Activated T-helper 17 cell treated with anti-CD3 and anti-CD28 coated beads, Interleukin-2, amount 50 U/mL, for 72 hours (primary cell): ENCODE data around the gene NGEF. TPM values are rescaled to one million over a fixed set of nuclear protein-coding genes. Genes with fewer than 3 reads are reported as not detected.

Experiments used
- ATAC-seq: fragments of 150-1000 bp; cut with Tn5 transposase; replicated peaks from 2 replicates; pipeline ENCODE4 v1.10.0; 2021; ENCODE audit warnings: mild to moderate bottlenecking, moderate library complexity
- H3K27ac Mint-ChIP-seq: one replicate; pipeline ENCODE4 v1.8.0; 2022; ENCODE audit warnings: mixed read lengths
- H3K27me3 Mint-ChIP-seq: one replicate; pipeline ENCODE4 v1.8.0; 2022; ENCODE audit warnings: mixed read lengths
- H3K36me3 Mint-ChIP-seq: one replicate; pipeline ENCODE4 v1.8.0; 2022; ENCODE audit warnings: low read depth, mild to moderate bottlenecking, mixed read lengths
- H3K4me1 Mint-ChIP-seq: one replicate; pipeline ENCODE4 v1.8.0; 2022; ENCODE audit warnings: mixed read lengths
- H3K4me3 Mint-ChIP-seq: one replicate; pipeline ENCODE4 v1.8.0; 2022; ENCODE audit warnings: mild to moderate bottlenecking, mixed read lengths
- H3K9me3 Mint-ChIP-seq: one replicate; pipeline ENCODE4 v1.8.0; 2022; ENCODE audit warnings: mixed read lengths
- total RNA-seq, 2 donors: library from RNA; stranded (reverse); gene quantifications; one replicate each; pipeline ENCODE4 v1.2.3, GENCODE V29; 2022

The NGEF gene
- total RNA-seq, 2 donors from 2014 or later: 1.0 TPM; not detected in 1

DNA sequence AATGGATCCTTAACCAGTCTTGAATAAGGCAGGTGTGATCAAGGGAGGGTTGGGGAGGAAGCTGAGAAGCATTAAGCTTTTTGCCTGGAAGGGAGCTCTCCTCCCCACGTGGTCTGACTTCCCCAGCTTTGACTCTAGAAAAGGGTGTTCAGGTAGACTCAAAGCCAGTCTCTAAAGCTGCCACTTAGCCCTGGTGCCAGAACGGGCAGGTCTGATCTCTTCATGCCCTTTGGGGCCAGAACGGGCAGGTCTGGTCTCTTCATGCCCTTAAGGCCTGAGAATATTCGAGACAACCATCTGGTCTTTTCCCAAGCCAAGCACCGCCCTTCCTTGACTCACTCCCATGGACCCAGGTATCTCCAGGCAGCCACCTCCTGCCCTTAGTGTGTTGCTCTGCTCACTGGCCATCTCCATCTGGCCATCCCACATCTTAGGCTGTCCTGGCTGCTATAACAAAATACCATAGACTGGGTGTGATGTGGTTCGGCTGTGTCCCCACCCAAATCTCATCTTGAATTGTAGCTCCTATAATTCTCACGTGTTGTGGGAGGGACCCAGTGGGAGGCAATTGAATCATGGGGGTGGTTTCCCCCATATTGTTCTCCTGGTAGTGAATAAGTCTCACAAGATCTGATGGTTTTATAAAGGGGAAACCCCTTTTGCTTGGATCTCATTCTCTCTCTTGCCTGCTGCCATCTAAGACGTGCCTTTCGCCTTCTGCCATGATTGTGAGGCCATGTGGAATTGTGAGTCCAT, 83.6 kb downstream of the NGEF start:
- Mint-ChIP-seq H3K27me3 (peaks cover 48% of the 10 kb centered on the region), H3K36me3 (peaks cover 14% of the 10 kb centered on the region), H3K4me3 (peak overlapping the region; percentile 59), H3K9me3 (no peaks in the 10 kb centered on the region), H3K4me1 (peaks cover 5% of the 10 kb centered on the region), H3K27ac (no peak overlapping the region)
- peak; percentile 49 for ATAC-seq

DNA sequence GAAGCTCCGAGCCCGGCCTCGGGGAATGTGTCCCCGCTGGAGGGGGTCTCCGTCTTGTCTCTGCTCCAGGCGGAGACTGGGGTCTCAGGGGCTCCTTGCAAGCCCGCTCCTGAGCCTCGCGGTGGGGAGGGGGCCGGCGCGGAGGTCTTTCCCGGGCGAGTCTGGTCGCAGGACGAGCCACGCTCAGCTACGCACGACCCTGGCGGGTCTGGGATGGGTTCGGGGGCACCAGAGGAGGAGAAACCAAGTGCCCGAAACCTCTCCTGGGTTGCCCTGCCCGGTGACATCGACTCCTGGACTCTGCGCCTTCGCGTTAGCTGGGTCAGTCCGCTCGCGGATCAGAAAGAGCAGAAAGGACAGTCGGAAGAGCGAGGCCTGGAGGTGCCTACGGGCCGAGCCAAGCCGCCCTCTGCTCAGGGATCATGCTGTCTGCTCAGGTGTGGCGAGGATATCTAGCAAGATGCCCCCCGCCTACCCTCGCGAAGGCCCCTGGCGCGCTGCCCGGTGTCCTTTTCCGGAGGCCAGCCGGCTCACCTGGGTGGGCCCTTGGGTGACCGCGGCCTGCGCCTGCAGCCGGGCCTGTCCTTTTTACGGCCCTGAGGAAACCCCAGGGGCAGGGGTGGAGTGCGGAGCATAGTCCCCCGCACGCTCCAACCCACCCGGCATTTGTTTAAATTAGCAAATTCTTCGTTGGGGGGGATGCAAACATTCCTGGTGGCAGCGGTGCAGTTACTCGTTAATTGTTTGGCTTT, 84.3 kb downstream of the NGEF start:
- Mint-ChIP-seq H3K4me1 (peaks cover 5% of the 10 kb centered on the region), H3K9me3 (no peaks in the 10 kb centered on the region), H3K36me3 (peaks cover 14% of the 10 kb centered on the region), H3K4me3 (peak overlapping the region; percentile 59), H3K27me3 (peaks cover 47% of the 10 kb centered on the region), H3K27ac (no peak overlapping the region)
- no peak for ATAC-seq

DNA sequence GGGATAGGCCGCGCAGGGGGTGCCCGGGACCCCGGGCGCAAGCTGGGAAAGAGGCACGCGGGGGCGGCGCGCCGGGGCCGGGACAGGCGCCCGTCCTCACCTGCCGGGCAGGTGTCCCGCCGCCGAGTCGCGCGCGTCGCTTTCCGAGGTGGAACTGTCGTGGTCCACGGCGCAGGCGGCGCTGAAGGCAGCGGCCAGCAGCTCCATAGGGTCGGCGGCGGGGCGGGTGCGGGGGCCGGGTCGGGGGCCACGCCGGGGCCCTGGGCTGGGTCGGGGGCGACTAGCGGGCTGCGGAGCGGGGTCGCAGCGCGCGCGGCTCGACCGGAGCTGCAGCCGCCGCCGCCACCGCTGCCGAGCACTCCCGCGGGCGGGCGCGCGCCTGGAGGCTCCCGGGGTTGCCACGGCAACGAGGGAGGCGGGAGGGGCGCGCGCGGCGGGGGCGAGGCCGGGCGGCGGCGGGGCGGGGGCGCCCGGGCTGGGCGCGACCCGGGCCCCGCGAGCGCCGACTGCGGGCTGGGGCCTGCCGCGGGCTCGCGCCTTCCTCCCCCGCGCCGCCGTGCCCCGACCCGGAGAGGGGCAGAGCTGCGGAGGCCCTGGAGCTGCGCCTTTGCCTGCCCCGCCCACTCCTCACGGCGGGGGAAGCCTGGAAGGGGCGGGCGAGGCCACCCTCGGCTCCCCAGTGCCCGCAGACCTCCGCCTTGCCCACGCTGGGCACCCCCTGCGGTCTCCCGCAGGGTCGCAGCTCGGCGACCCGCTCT, 85.1 kb downstream of the NGEF start:
- Mint-ChIP-seq H3K4me3 (no peak overlapping the region), H3K4me1 (peaks cover 5% of the 10 kb centered on the region), H3K9me3 (no peaks in the 10 kb centered on the region), H3K27ac (no peak overlapping the region), H3K27me3 (peaks cover 45% of the 10 kb centered on the region), H3K36me3 (peaks cover 14% of the 10 kb centered on the region)
- ATAC-seq: no peak

DNA sequence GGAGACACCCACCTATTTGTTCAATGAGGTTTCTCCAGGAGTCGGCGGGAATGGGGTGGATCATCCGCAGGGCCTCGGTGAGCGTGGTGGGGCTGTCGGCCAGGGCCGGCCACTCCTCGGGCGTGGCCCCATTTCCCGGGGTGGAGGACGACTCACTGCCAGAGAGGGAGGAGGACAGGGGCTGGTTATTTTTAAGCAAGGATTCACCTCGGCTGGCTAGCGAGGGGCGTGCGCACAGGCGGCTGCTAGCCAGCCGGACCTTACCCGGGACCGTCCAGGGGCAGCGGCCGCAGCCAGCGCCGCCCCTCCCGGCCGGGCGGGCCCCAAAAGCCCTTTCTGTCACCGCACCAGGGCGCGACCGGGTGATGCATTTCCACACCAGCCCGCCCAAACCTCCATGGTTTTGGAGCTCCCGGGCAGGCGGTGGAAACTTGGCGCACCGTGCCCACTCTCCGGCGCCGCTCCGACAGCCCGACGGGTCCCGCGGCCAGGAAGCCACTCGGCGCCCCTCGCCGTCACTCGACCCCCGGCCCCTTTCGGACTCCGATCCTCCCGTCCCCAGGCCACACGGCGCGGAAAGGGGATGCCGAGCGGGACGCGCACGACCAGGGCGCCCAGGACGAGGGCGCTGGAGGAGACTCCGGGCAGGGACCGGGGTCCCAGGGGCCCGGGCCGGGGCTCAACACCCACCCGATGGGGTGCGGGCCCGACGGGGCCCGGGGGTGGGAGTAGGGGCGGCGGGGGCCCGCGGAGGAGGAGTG, 85.8 kb downstream of the NGEF start:
- H3K36me3 Mint-ChIP-seq: peaks cover 14% of the 10 kb centered on the region
- H3K27me3 Mint-ChIP-seq: peaks cover 43% of the 10 kb centered on the region
- peaks cover 5% of the 10 kb centered on the region for H3K4me1 Mint-ChIP-seq
- no peaks in the 10 kb centered on the region for H3K9me3 Mint-ChIP-seq
- H3K4me3 Mint-ChIP-seq: peak overlapping the region; percentile 54
- ATAC-seq: peak; percentile 40
- no peak overlapping the region for H3K27ac Mint-ChIP-seq

DNA sequence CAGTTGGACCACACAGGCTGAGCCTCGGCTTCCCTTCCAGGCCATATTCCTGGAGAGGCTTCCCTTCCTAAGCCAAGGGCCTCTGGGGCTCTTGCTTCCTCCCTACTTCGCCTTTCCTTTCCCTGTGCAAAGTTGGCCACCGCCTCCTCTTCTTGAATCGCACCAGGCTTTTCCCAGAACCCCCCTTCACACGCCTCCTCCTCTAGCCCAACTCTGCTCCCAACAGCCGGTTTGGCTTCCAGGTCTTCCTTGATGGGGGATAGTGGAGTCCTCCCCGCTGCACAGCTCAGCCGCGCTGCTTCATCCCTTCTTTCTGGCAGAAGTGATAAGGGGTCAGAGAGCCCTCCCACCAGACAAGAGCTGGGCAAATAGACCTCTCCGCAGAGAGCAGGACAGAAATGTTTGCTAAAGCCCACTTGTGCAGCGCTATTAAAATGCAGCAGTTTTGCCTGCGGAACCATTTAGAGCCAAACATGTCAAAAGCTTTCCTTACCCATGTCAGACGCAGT, 86.6 kb downstream of the NGEF start:
- no peak for ATAC-seq
- Mint-ChIP-seq H3K4me1 (peaks cover 5% of the 10 kb centered on the region), H3K27ac (no peak overlapping the region), H3K9me3 (no peaks in the 10 kb centered on the region), H3K27me3 (peaks cover 44% of the 10 kb centered on the region), H3K4me3 (peak overlapping the region; percentile 54), H3K36me3 (peaks cover 14% of the 10 kb centered on the region)

DNA sequence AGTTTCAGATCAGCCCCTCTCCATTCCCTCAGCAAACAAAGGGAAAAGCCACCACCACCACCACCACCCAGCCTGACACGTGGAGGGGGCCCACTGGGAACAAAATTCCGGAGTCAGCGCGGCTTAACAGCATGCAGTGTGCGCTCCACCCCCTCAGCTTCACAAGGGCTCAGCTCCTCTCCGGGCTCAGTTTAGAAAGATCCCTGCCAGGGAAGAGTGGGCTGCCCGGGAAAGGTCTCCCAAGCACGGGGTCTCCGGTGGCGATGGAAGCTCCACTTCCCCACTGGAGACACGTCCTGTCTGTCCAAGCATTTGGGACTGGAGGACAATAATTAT, 87.3 kb downstream of the NGEF start:
- H3K4me1 Mint-ChIP-seq: peaks cover 5% of the 10 kb centered on the region
- H3K9me3 Mint-ChIP-seq: no peaks in the 10 kb centered on the region
- H3K36me3 Mint-ChIP-seq: peaks cover 14% of the 10 kb centered on the region
- peaks cover 37% of the 10 kb centered on the region for H3K27me3 Mint-ChIP-seq
- H3K4me3 Mint-ChIP-seq: no peak overlapping the region
- no peak overlapping the region for H3K27ac Mint-ChIP-seq
- no peak for ATAC-seq

DNA sequence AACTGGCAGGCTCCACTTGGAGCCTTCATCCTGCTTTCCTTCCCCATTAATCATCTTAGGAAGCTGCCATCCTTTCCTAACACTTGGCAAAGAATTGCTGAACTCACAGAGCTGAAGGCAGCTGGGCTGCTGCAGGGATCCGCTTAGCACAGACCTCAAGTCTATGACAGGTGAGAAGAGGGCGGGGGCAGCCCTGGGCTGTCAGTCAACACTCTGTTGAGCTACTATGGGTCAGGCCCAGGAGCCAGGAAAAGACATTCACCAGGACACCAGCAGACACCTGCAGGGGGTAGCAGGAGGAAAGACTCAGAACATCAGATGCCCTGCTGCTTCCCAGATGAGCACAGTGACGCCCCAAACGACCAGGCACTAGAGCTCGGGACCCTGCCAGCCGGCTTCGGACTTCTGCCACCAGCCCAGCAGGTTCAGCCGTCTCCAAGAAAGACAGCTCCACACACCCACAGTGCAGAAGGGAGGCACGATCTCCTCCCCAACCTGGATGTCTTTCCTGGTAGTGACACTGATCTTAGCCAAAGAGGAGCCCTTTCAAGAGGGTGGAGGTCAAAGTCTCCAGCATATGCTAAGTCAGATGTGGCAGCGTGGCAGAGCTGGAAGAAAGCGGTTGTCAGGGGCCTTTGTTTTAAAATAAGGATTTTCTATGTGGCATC, 87.8 kb downstream of the NGEF start:
- no peak for ATAC-seq
- H3K27me3 Mint-ChIP-seq: peaks cover 39% of the 10 kb centered on the region

DNA sequence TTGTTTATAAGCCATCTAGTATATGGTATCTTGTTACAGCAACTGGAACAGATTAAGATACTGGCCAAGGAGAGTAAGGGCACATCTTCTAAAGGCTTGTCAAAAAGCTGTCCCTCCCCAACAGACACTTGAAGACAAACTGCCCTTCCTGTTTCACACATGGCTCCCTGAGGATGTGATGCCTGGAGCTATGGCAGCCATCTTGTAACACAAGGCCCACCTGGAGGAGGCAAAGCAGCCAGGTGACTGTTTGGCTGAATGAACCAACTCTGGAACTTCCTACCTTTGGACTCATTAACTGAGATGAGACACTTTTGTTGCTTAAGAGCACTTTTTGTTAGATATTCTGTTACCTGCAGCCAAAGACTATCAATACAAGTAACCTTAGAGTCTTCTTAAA, 88.6 kb downstream of the NGEF start:
- no peaks in the 10 kb centered on the region for H3K9me3 Mint-ChIP-seq
- H3K27me3 Mint-ChIP-seq: peaks cover 37% of the 10 kb centered on the region
- no peak for ATAC-seq
- no peak overlapping the region for H3K4me3 Mint-ChIP-seq
- no peaks in the 10 kb centered on the region for H3K4me1 Mint-ChIP-seq
- peaks cover 9% of the 10 kb centered on the region for H3K36me3 Mint-ChIP-seq
- H3K27ac Mint-ChIP-seq: no peak overlapping the region

More for the DNA sequence above, 87.8 kb downstream of the NGEF start:
- no peak overlapping the region for H3K27ac Mint-ChIP-seq
- peaks cover 14% of the 10 kb centered on the region for H3K36me3 Mint-ChIP-seq
- H3K4me1 Mint-ChIP-seq: peaks cover 5% of the 10 kb centered on the region
- H3K4me3 Mint-ChIP-seq: no peak overlapping the region
- H3K9me3 Mint-ChIP-seq: no peaks in the 10 kb centered on the region

DNA sequence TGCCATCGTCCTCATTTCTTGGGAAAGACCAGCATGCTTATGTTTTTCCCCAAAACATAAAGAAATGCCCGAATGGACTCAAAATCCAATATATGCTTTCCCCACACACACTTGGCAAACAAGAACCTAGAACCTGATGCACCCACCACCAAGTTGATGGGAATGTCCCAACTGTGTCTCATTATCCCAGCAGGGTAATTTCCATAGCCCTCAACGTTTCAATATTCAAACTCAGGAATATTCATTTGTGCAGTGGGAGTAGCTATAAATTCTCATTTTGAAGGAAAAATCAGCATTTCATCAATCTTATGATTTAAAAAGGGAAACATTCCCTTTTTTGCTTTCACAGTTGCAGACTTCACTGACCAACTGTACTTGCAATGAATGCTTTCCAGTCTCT, 92.3 kb downstream of the NGEF start:
- ATAC-seq: no peak
- H3K27me3 Mint-ChIP-seq: peaks cover 37% of the 10 kb centered on the region
- H3K4me1 Mint-ChIP-seq: no peaks in the 10 kb centered on the region
- H3K36me3 Mint-ChIP-seq: no peaks in the 10 kb centered on the region
- H3K9me3 Mint-ChIP-seq: no peaks in the 10 kb centered on the region
- no peak overlapping the region for H3K27ac Mint-ChIP-seq
- no peak overlapping the region for H3K4me3 Mint-ChIP-seq

DNA sequence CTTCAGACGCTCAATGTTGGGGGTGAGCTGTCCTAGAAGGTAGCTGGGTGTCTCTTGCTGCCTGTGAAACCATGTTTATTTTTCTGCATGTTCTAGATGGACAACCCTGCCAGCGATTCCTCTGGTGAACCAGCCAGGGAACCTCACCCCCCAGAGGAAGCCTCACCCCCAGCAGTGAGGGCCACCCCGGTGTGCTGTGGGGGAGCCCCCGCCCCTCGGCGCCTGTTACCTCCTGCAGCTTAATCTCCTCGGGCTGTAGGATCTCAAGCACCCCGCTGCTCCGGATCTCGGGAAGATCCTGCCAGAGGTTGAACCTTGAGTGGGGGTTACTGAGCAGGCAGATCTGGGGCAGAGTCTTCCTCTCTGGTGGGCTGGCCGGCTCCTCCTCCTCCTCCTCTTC, 93.0 kb downstream of the NGEF start:
- ATAC-seq: no peak
- Mint-ChIP-seq H3K27ac (no peak overlapping the region), H3K4me3 (no peak overlapping the region), H3K9me3 (no peaks in the 10 kb centered on the region), H3K4me1 (no peaks in the 10 kb centered on the region), H3K27me3 (peaks cover 35% of the 10 kb centered on the region), H3K36me3 (no peaks in the 10 kb centered on the region)

DNA sequence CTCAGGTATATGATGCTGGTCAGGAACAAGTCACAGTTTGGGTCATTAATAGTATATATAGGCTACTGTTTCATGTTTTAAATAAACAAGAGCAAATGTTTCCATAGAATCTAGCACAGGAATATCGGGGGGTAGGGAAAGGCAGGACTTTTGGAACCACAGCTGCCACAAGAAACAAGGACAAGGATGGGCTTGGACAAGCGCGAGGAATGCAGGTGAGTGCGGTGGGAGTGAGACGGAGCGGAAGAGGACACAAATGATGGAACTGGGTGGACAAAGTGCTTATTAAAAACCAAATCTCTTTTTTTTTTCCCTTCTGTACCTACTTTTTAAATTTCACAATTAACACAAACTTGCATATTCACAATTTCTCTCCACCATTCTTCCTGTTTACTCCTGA, 93.9 kb downstream of the NGEF start:
- Mint-ChIP-seq H3K4me1 (no peaks in the 10 kb centered on the region), H3K9me3 (no peaks in the 10 kb centered on the region), H3K27ac (no peak overlapping the region), H3K4me3 (no peak overlapping the region), H3K27me3 (peaks cover 36% of the 10 kb centered on the region), H3K36me3 (no peaks in the 10 kb centered on the region)
- no peak for ATAC-seq

DNA sequence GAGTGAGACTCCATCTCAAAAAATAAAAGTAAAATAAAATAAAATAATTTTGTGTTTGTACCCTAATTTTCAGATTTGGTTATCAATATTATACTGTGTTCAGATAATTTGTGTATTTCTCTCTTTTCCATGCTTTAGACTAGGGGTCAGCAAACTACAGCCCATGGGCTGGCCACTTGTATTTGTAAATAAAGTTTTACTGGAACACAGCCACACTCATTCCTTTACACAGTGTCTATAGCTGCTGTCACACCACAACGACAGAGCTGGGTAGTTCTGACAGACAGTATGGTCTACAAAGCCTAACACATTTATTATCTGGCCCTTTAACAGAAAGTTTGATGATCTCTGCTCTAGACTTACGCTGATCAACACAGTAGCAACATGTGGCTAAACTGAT, 99.2 kb downstream of the NGEF start:
- H3K4me1 Mint-ChIP-seq: no peaks in the 10 kb centered on the region
- ATAC-seq: no peak
- H3K9me3 Mint-ChIP-seq: peaks cover 6% of the 10 kb centered on the region
- H3K4me3 Mint-ChIP-seq: no peak overlapping the region
- peaks cover 42% of the 10 kb centered on the region for H3K27me3 Mint-ChIP-seq
- no peaks in the 10 kb centered on the region for H3K36me3 Mint-ChIP-seq
- no peak overlapping the region for H3K27ac Mint-ChIP-seq

DNA sequence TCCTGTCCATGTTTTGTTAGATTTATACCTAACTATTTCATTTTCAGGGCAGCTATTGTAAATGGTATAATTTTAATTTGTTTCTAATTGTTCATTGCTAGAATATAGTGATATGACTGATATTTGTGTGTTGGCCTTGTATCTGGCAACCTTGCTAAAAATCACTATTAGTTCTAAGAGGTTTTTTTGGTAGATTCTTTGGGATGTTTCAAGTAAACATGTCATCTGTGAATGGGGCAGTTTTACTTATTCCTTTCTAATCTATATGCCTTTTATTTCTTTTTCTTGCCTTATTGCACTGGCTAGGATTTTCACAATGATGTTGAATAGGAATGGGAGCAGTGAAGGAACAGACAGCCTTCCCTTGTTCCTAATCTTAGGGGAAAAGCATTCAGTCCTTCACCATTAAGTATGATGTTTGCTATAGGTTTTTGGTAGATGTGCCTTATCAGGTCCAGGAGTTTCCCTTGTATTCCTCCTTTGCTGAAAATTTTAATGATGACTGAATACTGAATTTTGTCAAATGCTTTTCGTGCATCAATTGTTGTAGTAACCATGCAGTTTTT, 101.3 kb downstream of the NGEF start:
- no peak overlapping the region for H3K4me3 Mint-ChIP-seq
- peaks cover 41% of the 10 kb centered on the region for H3K27me3 Mint-ChIP-seq
- H3K36me3 Mint-ChIP-seq: no peaks in the 10 kb centered on the region
- H3K9me3 Mint-ChIP-seq: peaks cover 6% of the 10 kb centered on the region
- ATAC-seq: no peak
- no peak overlapping the region for H3K27ac Mint-ChIP-seq
- H3K4me1 Mint-ChIP-seq: no peaks in the 10 kb centered on the region
